M059J (cell line): ENCODE data around the gene F7. TPM values are rescaled to one million over a fixed set of nuclear protein-coding genes. Genes with fewer than 3 reads are reported as not detected.
"Not testable (repeated sequence)": the region's sequence is repeated elsewhere in the genome, so short reads cannot be mapped to it uniquely, and the experiment has no call there.

Experiments
- DNase-seq: peaks from one replicate; pipeline ENCODE4 v3.0.0-alpha.2; 2012; ENCODE audit warnings: low read depth
- total RNA-seq: library from RNA; depleted of rRNA; stranded (reverse); fragments of >200 nt; shearing (Covaris generic); gene quantifications from 2 replicates; pipeline ENCODE4 v1.2.3, GENCODE V29; 2014

The F7 gene
- total RNA-seq, 1 experiment from 2014 or later: not detected

DNA sequence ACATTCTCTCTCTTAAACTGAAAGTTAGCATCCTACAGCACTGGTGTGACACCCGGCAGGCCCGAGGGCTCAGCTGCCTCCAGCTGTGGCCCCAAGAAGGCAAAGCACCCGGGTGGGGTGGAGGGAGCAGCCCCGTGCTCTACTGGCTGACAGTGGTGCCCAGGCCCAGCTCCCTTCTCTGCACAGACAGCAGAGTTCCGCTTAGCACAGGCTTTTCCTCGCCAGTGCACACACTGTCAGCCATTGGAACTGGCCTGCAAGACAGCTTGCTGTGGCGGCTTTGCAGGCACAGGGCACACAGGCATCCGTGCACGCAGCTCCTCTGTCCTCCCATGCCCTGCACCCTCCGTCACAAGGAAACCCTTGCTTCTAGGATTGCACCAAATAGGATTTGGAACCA, 3.3 kb upstream of the F7 start:
- DNase-seq: not testable (repeated sequence)

GRCh38 chr13:113102727-113103126, 2.9 kb upstream of the F7 start:
- DNase-seq: no peak

- DNase-seq: no peak
Measured at GRCh38 chr13:113103646-113104045, 1.9 kb upstream of the F7 start.

DNA sequence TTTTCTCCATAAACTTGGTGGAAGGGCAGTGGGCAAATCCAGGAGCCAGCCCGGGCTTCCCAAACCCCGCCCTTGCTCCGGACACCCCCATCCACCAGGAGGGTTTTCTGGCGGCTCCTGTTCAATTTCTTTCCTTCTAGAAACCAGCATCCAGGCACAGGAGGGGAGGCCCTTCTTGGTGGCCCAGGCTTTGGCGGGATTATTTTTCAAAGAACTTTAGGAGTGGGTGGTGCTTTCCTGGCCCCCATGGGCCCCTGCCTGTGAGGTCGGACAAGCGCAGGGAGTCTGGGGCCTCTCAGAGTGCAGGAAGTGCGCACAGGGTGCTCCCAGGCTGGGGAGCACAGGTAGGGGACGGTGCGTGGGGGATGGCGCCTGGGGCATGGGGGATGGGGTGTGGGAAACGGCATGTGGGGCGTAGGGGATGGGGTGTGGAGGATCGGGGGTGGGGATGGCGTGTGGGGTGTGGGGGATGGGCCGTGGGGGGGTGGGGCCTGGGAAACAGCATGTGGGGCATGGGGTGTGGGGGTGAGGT, 396 bp downstream of the F7 start:
- no peak for DNase-seq

GRCh38 chr13:113106711-113107351, 1.2 kb downstream of the F7 start:
- no peak for DNase-seq

GRCh38 chr13:113108521-113108920, 2.9 kb downstream of the F7 start:
- DNase-seq: not testable (repeated sequence)

DNA sequence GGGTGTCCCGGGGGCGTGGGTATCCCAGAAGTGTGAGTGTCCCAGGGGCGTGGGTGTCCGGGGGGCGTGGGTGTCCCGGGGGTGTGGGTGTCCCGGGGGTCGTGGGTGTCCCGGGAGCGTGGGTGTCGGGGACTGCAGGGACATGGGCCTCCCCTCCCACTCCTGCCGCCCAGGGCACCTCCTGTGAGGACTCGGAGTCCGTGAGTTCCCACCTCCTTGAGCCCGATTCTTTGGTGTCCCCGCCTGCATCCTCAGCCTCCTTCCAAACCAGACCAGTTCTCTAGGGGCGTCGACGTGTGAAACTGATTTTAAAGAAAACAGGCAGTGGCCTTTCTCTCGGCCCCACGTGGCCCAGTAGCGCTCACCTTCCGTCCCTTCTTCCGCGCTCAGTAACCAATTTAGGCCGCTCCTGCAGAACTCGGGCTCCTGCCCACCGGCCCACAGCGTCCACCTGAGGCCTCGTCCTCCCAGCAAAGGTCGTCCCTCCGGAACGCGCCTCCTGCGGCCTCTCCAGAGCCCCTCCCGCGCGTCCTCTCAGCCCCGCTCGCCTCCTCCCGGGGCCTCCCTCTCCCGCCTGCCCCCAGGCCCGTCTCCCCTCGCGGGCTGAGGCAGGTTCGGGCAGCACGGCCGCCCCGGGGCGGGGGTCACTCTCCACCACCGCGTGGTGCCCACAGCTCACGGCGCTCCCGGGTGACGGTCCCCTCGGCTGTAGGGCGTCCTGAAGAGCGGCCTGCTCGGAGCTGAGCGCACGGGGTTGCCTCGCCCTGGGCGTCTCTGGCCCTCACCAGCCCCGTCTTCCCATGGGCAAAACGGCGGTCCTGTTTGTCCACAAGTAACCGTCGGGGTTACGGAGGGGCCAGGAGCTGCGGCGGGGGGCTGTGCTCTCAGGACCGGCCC, 3.8 kb downstream of the F7 start:
- DNase-seq: no peak

- no peak for DNase-seq
Measured at GRCh38 chr13:113110048-113110851, 4.7 kb downstream of the F7 start.

DNA sequence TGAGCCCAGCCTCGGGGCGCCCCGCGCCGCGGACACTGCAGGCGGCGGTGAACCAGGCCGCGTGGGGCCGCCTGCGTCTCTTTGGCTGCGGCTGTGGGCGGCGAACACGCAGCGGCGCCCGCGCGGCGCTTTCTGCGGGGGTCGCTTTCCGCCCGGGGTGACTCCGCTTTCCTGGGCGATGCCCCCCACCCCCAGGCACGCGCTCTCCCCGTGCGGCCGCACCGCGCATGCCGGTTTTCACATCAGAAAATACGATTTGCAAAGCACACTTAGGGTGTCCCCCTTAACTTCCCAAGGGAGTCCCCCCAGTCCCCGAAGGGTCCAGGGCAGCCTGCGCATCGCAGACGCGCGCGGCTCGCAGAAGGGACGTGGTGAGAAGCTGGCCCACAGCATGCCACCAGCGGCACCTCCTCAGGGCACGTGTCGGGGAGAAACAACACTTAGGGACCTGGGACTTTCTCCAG, 5.3 kb downstream of the F7 start:
- no peak for DNase-seq

- not testable (repeated sequence) for DNase-seq
Measured at GRCh38 chr13:113111821-113112220, 6.2 kb downstream of the F7 start.

- not testable (repeated sequence) for DNase-seq
Measured at GRCh38 chr13:113112475-113112874, 6.9 kb downstream of the F7 start.

DNA sequence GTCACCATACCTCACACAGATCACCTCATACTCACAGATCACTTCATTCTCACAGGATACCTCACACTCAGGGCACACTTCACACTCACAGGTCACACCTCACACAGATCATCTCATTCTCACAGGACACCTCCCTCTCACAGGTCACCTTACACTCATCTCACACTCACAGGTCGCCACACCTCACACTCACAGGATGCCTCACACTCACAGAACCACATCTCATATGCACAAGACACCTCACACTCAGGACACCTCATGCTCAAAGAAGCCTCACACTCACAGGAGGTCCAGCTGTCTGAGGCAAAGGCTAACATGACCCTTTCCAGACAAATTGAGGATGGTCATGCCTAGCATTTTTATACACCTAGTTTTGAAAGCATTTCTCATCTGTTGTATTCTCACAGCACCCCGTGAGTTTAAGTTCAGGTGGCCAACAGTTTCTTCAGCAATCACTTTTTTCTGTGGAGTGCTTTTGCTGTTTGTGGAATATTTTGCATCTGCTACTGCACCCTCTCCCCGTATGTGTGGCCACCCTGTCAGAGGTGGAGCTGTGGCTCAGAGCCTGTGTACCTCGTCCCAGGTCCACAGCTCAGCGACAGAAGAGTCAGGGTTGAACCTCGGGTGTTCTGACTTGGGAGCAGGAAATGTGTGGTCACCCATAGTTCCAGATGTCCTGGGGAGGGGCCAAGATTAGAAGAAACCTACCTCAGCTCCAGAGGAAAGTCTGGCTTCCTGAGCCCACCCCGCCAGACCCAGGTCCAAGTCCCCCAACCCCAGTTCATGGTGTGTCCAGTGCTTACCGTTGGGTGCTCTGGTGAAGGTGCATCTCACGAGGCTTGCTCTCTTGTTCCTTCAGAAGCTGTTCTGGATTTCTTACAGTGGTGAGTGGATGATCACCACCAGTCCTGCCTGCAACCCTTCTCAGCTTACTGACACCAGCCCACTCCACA, 7.6 kb downstream of the F7 start:
- DNase-seq: no peak

DNA sequence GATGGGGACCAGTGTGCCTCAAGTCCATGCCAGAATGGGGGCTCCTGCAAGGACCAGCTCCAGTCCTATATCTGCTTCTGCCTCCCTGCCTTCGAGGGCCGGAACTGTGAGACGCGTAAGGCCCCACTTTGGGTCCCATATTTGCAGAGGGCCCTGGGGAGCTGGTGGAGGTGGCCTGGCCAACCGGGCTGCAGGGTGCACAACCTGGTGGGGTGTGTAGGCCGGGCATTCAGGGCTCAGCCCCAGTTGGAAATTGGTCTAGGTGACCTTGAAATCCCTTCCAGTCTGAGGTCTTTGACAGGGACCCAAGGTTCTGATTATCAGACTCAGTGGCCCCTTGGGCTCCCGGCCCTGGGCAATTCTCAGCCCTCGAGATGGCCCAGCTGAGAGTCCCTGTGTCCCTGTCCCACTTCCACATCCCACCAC, 8.3 kb downstream of the F7 start:
- DNase-seq: no peak

DNA sequence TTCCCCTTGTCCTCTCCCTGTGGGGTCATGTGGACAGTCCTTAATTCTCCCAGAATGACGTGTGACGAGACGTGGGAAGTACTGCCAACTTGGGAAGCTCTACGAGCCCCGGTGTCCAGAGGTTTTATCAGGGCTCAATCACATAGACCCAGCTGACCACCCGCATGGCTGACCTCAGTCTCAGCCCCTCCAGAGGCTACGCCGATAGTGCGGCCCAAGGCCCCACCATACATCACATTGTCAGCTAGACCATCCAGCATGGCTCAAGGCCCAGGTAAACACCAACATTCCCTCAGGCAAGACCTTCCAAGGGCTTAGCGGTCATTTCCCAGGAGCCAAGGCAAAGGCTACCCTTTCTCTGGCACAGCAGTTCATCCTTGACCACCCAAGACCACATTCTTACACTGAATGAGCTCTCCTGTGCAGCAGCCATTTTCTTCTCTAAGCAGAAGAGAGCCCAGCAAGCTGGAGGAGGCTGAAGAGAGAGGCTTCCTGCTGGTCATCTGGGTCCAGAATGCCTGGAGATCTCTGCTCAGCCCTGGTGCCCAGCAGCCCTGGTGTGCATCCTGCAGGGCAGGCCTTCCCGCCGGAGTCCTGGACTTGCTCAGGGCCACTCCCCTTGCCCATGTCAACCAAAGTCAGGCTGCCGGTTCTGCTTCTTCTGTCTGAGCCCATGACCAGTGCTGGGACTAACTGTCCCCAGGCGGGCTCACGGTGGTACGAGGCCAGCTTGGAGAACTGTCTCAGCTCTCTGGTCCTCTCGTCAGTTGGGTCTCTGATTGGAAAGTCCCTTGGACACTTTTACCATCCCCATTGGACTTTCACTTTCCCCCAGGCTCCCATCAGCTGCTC, 9.1 kb downstream of the F7 start:
- no peak for DNase-seq

GRCh38 chr13:113115363-113116205, 10.0 kb downstream of the F7 start:
- DNase-seq: no peak

DNA sequence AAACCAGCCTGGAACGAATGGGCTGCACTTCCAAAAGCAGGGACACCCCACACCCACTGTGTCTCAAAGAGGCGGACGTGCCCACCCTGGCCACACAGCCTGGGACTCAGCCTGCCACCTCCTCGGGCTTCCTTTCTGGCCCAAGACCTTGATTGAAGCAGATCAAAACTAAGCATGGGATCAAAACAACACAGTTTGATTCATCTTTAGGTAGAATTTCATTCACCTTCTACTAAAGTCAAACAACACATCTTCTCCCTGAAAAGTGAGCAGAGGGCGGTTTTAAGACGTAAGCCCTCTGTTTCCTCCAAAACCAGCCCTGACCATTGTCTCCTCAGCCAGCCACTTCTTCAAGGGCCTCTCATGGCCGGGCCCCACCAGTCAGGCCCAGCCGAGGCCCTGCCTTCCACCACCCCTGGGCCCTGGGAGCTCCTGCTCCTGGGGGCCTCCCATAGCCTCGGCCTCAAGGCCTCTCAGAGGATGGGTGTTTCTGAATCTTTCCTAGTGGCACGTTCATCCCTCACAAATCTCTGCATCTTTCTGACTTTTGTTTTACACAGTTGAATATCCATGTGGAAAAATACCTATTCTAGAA, 10.7 kb downstream of the F7 start:
- DNase-seq: no peak

- DNase-seq: no peak
Measured at GRCh38 chr13:113116871-113117271, 11.3 kb downstream of the F7 start.

DNA sequence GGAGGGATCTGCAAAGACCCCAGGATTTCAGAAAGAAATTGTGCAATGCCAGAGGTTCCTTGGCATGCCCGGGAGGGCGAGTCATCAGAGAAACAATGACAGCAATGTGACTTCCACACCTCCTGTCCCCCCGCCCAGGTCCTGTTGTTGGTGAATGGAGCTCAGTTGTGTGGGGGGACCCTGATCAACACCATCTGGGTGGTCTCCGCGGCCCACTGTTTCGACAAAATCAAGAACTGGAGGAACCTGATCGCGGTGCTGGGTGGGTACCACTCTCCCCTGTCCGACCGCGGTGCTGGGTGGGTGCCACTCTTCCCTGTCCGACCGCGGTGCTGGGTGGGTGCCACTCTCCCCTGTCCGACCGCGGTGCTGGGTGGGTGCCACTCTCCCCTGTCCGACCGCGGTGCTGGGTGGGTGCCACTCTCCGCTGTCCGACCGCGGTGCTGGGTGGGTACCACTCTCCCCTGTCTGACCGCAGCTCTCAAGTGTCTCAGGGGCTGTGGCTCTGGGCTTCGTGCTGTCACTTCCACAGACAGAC, 11.8 kb downstream of the F7 start:
- DNase-seq: no peak
